IMR-90 (cell line): ENCODE data around the gene MARK2. TPM values are rescaled to one million over a fixed set of nuclear protein-coding genes. Genes with fewer than 3 reads are reported as not detected.

Experiments
- ATAC-seq: fragments of 200-7000 bp; cut with Tn5 transposase; 2 replicates; pipeline ENCODE4 v1.9.1; 2020; ENCODE audit warnings: low read depth, mild to moderate bottlenecking, moderate library complexity
- BruUV-seq: library from RNA; stranded (reverse); fragments of 400-500 nt; replicated peaks from 2 replicates; lab custom pipeline; 2021; lab: Mats Ljungman, UMichigan
- CTCF ChIA-PET: fragments of 300-600 bp; formaldehyde crosslinking; extraction: SDS; loops from one replicate; lab custom pipeline; 2021; ENCODE audit warnings: antibody characterized with exemption; lab: Yijun Ruan, JAX
- POLR2A ChIA-PET: fragments of 300-600 bp; sonication (Branson Sonifier 250); formaldehyde crosslinking; loops from one replicate; lab custom pipeline; 2022; ENCODE audit warnings: antibody characterized with exemption; ENCODE audit not compliant: unreplicated experiment; lab: Charles Lee
- DNase-seq: peaks from one replicate; pipeline ENCODE4 v3.0.0; 2013
- H2AFZ ChIP-seq: replicated peaks from 2 replicates; pipeline ENCODE3; 2013; ENCODE audit warnings: low read length, mild to moderate bottlenecking; ENCODE audit not compliant: poor library complexity
- H2AK5ac ChIP-seq: 2 replicates; pipeline ENCODE4 v1.6.1; 2013; ENCODE audit warnings: low read depth, low read length, inconsistent platforms
- H2AK9ac ChIP-seq: replicated peaks from 2 replicates; pipeline ENCODE3; 2013; ENCODE audit warnings: mild to moderate bottlenecking, low read depth, low read length, moderate library complexity; ENCODE audit not compliant: poor library complexity
- H2BK120ac ChIP-seq: 2 replicates; pipeline ENCODE4 v1.6.1; 2013; ENCODE audit warnings: low read depth, low read length, inconsistent platforms
- H2BK15ac ChIP-seq: 3 replicates; pipeline ENCODE4 v1.6.1; 2013; ENCODE audit warnings: low read depth, low read length, inconsistent platforms
- H2BK20ac ChIP-seq: 2 replicates; pipeline ENCODE4 v1.6.1; 2013; ENCODE audit warnings: low read depth, mild to moderate bottlenecking, inconsistent platforms, low read length, moderate library complexity
- H2BK5ac ChIP-seq: 2 replicates; pipeline ENCODE4 v1.6.1; 2013; ENCODE audit warnings: mild to moderate bottlenecking, low read depth, low read length, inconsistent platforms; ENCODE audit not compliant: poor library complexity, severe bottlenecking
- H3K14ac ChIP-seq: replicated peaks from 2 replicates; pipeline ENCODE4 v1.6.1; 2013; ENCODE audit warnings: low read depth, low read length, inconsistent platforms
- H3K18ac ChIP-seq: 2 replicates; pipeline ENCODE4 v1.6.1; 2013; ENCODE audit warnings: low read depth, low read length, control low read depth
- H3K23ac ChIP-seq: 2 replicates; pipeline ENCODE4 v1.6.1; 2013; ENCODE audit warnings: low read depth, low read length, inconsistent platforms
- H3K27ac ChIP-seq: 2 replicates; pipeline ENCODE4 v1.5.1; 2013; ENCODE audit warnings: mild to moderate bottlenecking, control low read depth, low read length; ENCODE audit not compliant: insufficient read depth
- H3K27me3 ChIP-seq: 2 replicates; pipeline ENCODE4 v1.6.1; 2013; ENCODE audit warnings: low read length; ENCODE audit not compliant: control insufficient read depth, insufficient read depth
- H3K36me3 ChIP-seq: 2 replicates; pipeline ENCODE4 v1.6.1; 2013; ENCODE audit warnings: low read length, mixed read lengths; ENCODE audit not compliant: control insufficient read depth, insufficient read depth
- H3K4ac ChIP-seq: 2 replicates; pipeline ENCODE4 v1.6.1; 2013; ENCODE audit warnings: low read depth, low read length, inconsistent platforms
- H3K4me1 ChIP-seq: 2 replicates; pipeline ENCODE4 v1.6.1; 2013; ENCODE audit warnings: low read length, mixed read lengths; ENCODE audit not compliant: control insufficient read depth, insufficient read depth
- H3K4me2 ChIP-seq: 2 replicates; pipeline ENCODE4 v1.6.1; 2013; ENCODE audit warnings: low read depth, mild to moderate bottlenecking, control low read depth, low read length, moderate library complexity
- H3K4me3 ChIP-seq: 2 replicates; pipeline ENCODE4 v1.5.1; 2013; ENCODE audit warnings: low read depth, mild to moderate bottlenecking, control low read depth, low read length, moderate library complexity; ENCODE audit not compliant: insufficient read depth
- H3K56ac ChIP-seq: 2 replicates; pipeline ENCODE4 v1.6.1; 2013; ENCODE audit warnings: low read length, inconsistent platforms; ENCODE audit not compliant: insufficient read depth; ENCODE audit errors: extremely low read depth
- H3K79me1 ChIP-seq, 2 experiments: 2 replicates each; pipeline ENCODE4 v1.6.1; 2013; ENCODE audit warnings: low read length in 2 of 2, inconsistent platforms in 1 of 2, low read depth in 1 of 2
- H3K9ac ChIP-seq: 2 replicates; pipeline ENCODE4 v1.6.1; 2013; ENCODE audit warnings: low read depth, low read length, control low read depth
- H3K9me1 ChIP-seq: 2 replicates; pipeline ENCODE4 v1.6.1; 2013; ENCODE audit warnings: low read length, inconsistent platforms; ENCODE audit not compliant: insufficient read depth
- H3K9me3 ChIP-seq: 2 replicates; pipeline ENCODE4 v1.6.1; 2013; ENCODE audit warnings: low read length; ENCODE audit not compliant: control insufficient read depth, insufficient read depth
- H4K20me1 ChIP-seq: 2 replicates; pipeline ENCODE4 v1.6.1; 2013; ENCODE audit warnings: low read length, inconsistent platforms; ENCODE audit not compliant: insufficient read depth
- H4K5ac ChIP-seq: 2 replicates; pipeline ENCODE4 v1.6.1; 2013; ENCODE audit warnings: mild to moderate bottlenecking, low read depth, low read length, control low read depth
- H4K8ac ChIP-seq, 2 experiments: 2 replicates each; pipeline ENCODE4 v1.6.1; 2013; ENCODE audit warnings: low read depth in 2 of 2, low read length in 2 of 2, control low read depth in 1 of 2, inconsistent platforms in 1 of 2
- H4K91ac ChIP-seq: 2 replicates; pipeline ENCODE4 v1.6.1; 2013; ENCODE audit warnings: low read depth, low read length, inconsistent platforms; ENCODE audit not compliant: insufficient read depth
- CHD1 ChIP-seq: IDR thresholded peaks from 2 replicates; pipeline ENCODE4 v1.6.1; 2012; ENCODE audit warnings: low read depth, low read length, improper control_type of control experiment
- MAZ ChIP-seq: IDR thresholded peaks from 2 replicates; pipeline ENCODE4 v1.6.1; 2012; ENCODE audit warnings: low read depth, mild to moderate bottlenecking, low read length, improper control_type of control experiment, moderate library complexity, borderline replicate concordance
- NFE2L2 ChIP-seq: fragments of 150-350 bp; IDR thresholded peaks from 2 replicates; pipeline ENCODE4 v1.6.1; 2016; ENCODE audit warnings: low read depth, mild to moderate bottlenecking, low read length
- POLR2A ChIP-seq: IDR thresholded peaks from 2 replicates; pipeline ENCODE4 v1.6.1; 2012; ENCODE audit warnings: mild to moderate bottlenecking, low read depth, low read length
- RAD21 ChIP-seq: IDR thresholded peaks from 2 replicates; pipeline ENCODE4 v1.6.1; 2012; ENCODE audit warnings: low read length, improper control_type of control experiment
- USF2 ChIP-seq: fragments of 150-350 bp; IDR thresholded peaks from 2 replicates; pipeline ENCODE4 v1.6.1; 2017; ENCODE audit warnings: mild to moderate bottlenecking, antibody characterized with exemption, low read length, low read depth
- WGBS, 2 experiments: methylation state at CpG; one replicate each; pipeline versions ENCODE4 v1.1.5 to v1.1.7; 2013; ENCODE audit warnings: missing lambda C conversion rate in 2 of 2; ENCODE audit not compliant: insufficient read length in 1 of 2; ENCODE audit errors: extremely low coverage in 2 of 2; 5-methylcytosine and 5-hydroxymethylcytosine counted together
- dilution Hi-C: fragments of 300-500 bp; cut with HindIII; formaldehyde crosslinking; loops from one replicate; pipeline ENCODE4 v1.14.3; 2018; ENCODE audit warnings: low sequenced_read_pairs; ENCODE audit not compliant: unreplicated experiment
- in situ Hi-C: fragments of 300-500 bp; cut with MboI; formaldehyde crosslinking; loops from 3 replicates; pipeline ENCODE4 v1.14.3; 2019; ENCODE audit warnings: low sequenced_read_pairs, inconsistent platforms, mixed read lengths
- intact Hi-C: fragments of 100-400 bp; cut with micrococcal nuclease; formaldehyde crosslinking; loops from 2 replicates; pipeline ENCODE4 v1.10.0; 2022
- polyA plus RNA-seq, 3 experiments: library from polyadenylated mRNA; depleted of rRNA; stranded (reverse); fragments of >200 nt; gene quantifications; 2 replicates each; pipeline ENCODE4 v1.2.3, GENCODE V29; 2012; ENCODE audit warnings: low replicate concordance in 1 of 3
- total RNA-seq: library from RNA; depleted of rRNA; stranded (reverse); fragments of >200 nt; gene quantifications from 2 replicates; pipeline ENCODE4 v1.2.3, GENCODE V29; 2012

MARK2 gene
- total and polyA plus RNA-seq, 2 of the 4 experiments (the other 2 are of a cell fraction) = 6.6 to 17.3 TPM

DNA sequence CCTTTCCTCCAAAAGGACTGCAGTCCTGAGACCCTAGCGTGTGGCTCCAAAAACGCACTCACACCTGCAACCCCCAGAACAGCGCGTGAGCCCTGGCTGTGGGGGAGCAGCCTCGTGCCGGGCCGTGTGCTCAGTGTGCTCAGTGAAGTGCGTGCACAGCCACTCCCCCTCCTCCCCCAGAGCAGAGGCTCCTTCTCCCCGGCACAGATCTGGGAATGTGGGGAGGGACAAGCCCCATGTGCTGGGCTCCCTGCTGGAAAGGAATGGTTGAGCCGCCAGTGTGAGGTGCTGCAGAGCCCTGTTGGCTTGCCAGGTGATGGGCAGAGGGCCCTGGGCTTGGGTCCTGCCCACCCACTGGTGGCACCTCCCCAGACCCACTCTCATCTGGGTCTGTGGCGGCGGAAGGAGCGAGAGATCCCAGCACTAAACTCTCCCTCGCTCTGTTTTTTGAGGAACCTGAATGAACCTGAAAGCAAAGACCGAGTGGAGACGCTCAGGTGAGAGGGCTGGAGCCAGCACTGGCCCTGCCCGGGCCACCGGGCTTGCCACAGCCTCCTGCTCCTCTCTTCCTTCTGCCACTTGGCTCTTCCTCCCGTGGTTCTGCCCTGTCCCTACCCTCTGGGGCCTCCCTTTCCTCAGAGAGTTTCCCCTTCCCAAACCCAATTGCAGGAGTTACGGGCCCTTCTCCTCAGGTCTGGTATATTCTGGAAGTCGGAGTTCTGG, 69.1 kb downstream of the MARK2 start:
- CTCF ChIA-PET = no interaction called here

More for the DNA sequence above, 69.1 kb downstream of the MARK2 start:
- Histone ChIP-seq H2AK5ac (no peak overlapping the region), H3K14ac (no peak overlapping the region), H3K27me3 (no peaks in the 10 kb centered on the region), H2AK9ac (peak overlapping the region; percentile 47), H4K91ac (no peak overlapping the region), H4K8ac (no peak overlapping the region), H2BK120ac (no peak overlapping the region), H4K5ac (no peak overlapping the region), H2BK15ac (no peak overlapping the region), H3K4me3 (no peak overlapping the region), H3K4ac (no peak overlapping the region), H3K23ac (no peak overlapping the region), H2BK5ac (no peak overlapping the region), H3K79me1 (peaks cover 0 to 3% of the 10 kb centered on the region in 2 experiments; a peak in 2 of 4 replicates), H3K9me3 (no peaks in the 10 kb centered on the region), H2AFZ (no peak overlapping the region), H3K9me1 (no peaks in the 10 kb centered on the region), H3K56ac (no peak overlapping the region), H3K9ac (no peak overlapping the region), H3K27ac (no peak overlapping the region), H3K4me1 (no peaks in the 10 kb centered on the region), H4K20me1 (no peaks in the 10 kb centered on the region; the same call in none of the 2 replicates), H3K18ac (no peak overlapping the region), H3K4me2 (no peak overlapping the region), H2BK20ac (no peak overlapping the region), H3K36me3 (peaks cover 50% of the 10 kb centered on the region)
- TF ChIP-seq NFE2L2 (no peak), POLR2A (no peak), USF2 (no peak), MAZ (no peak), CHD1 (no peak), RAD21 (no peak)
- POLR2A ChIA-PET = no interaction called here
- intact Hi-C loops = no loop called here
- dilution Hi-C loops = no loop called here
- ATAC-seq = no peak
- DNase-seq = no peak
- in situ Hi-C loops = no loop called here
- 100% methylated on average over 1 of the region's 21 CpGs; no CpG with 5 or more reads in 1 of the 2 experiments for WGBS, 2 experiments
- no TSS peak for BruUV-seq
